Endothelial cell of umbilical vein (primary cell): ENCODE data around the gene IDUA. TPM values are rescaled to one million over a fixed set of nuclear protein-coding genes. Genes with fewer than 3 reads are reported as not detected.

ENCODE experiments used
- BruUV-seq: library from RNA; stranded (reverse); fragments of 400-500 nt; replicated peaks from 2 replicates; lab custom pipeline; 2021; lab: Mats Ljungman, UMichigan
- CTCF ChIA-PET: fragments of 300-600, 350-600 bp; sonication (Branson Sonifier 250); formaldehyde crosslinking; loops from one replicate; lab custom pipeline; 2021; ENCODE audit warnings: antibody characterized with exemption, inconsistent platforms; lab: Charles Lee
- POLR2A ChIA-PET: fragments of 300-600, 350-600 bp; sonication (Branson Sonifier 250); formaldehyde crosslinking; loops from one replicate; lab custom pipeline; 2021; ENCODE audit warnings: antibody characterized with exemption, inconsistent platforms; lab: Charles Lee
- DNase-seq: peaks from one replicate; pipeline ENCODE4 v3.0.0-alpha.2; 2011; ENCODE audit warnings: low read depth, low spot score
- FAIRE-seq: peaks from 2 replicates; lab custom pipeline; 2011; peaks lifted over from hg19 to GRCh38; lab: Jason Lieb, UNC
- H2AFZ ChIP-seq: 2 replicates; pipeline ENCODE4 v1.6.0; 2012; ENCODE audit warnings: low read depth, low read length, control low read depth, inconsistent platforms
- H3K27ac ChIP-seq: 2 replicates; pipeline ENCODE4 v1.5.1; 2011; ENCODE audit warnings: low read depth, mild to moderate bottlenecking, control low read depth, low read length, moderate library complexity; ENCODE audit not compliant: insufficient read depth
- H3K27me3 ChIP-seq, 2 experiments: 2 replicates each; pipeline versions ENCODE4 v1.6.0 to v1.6.1; 2011; ENCODE audit warnings: low read length in 2 of 2, mixed read lengths in 1 of 2; ENCODE audit not compliant: control insufficient read depth in 2 of 2, insufficient read depth in 2 of 2
- H3K36me3 ChIP-seq, 2 experiments: 2 replicates in 1 of 2; 3 replicates in 1 of 2; pipeline ENCODE4 v1.5.1; 2011; ENCODE audit warnings: low read length in 2 of 2, mild to moderate bottlenecking in 1 of 2, moderate library complexity in 1 of 2; ENCODE audit not compliant: control insufficient read depth in 2 of 2, insufficient read depth in 2 of 2; ENCODE audit errors: extremely low read depth in 1 of 2
- H3K4me1 ChIP-seq: 3 replicates; pipeline ENCODE4 v1.5.1; 2011; ENCODE audit warnings: mild to moderate bottlenecking, low read length; ENCODE audit not compliant: control insufficient read depth, insufficient read depth; ENCODE audit errors: extremely low read depth
- H3K4me2 ChIP-seq: 2 replicates; pipeline ENCODE4 v1.6.1; 2011; ENCODE audit warnings: low read length, control low read depth, mixed read lengths; ENCODE audit not compliant: insufficient read depth
- H3K4me3 ChIP-seq, 3 experiments: fragments of 200-600 bp in 1 of 3; sonication (generic), shearing (Covaris generic) in 1 of 3; replicated peaks in 1 of 3; 2 replicates each; pipeline ENCODE4 v1.5.1; 2011 to 2016; ENCODE audit warnings: control low read depth in 3 of 3, low read length in 3 of 3, mild to moderate bottlenecking in 2 of 3, inconsistent platforms in 1 of 3, low read depth in 1 of 3, moderate library complexity in 1 of 3; ENCODE audit not compliant: insufficient read depth in 1 of 3
- H3K79me2 ChIP-seq: 2 replicates; pipeline ENCODE4 v1.6.0; 2012; ENCODE audit warnings: low read length, inconsistent platforms; ENCODE audit not compliant: control insufficient read depth, insufficient read depth
- H3K9ac ChIP-seq: replicated peaks from 2 replicates; pipeline ENCODE3; 2011; ENCODE audit warnings: low read length, control low read depth; ENCODE audit not compliant: insufficient read depth; ENCODE audit errors: extremely low read depth
- H3K9me1 ChIP-seq: replicated peaks from 3 replicates; pipeline ENCODE4 v1.6.0; 2011; ENCODE audit warnings: mild to moderate bottlenecking, low read length; ENCODE audit not compliant: control insufficient read depth, insufficient read depth; ENCODE audit errors: extremely low read depth
- H3K9me3 ChIP-seq: replicated peaks from 2 replicates; pipeline ENCODE4 v1.5.1; 2012; ENCODE audit warnings: low read length, inconsistent platforms; ENCODE audit not compliant: control insufficient read depth, insufficient read depth
- H4K20me1 ChIP-seq: replicated peaks from 2 replicates; pipeline ENCODE3; 2011; ENCODE audit warnings: mild to moderate bottlenecking, low read length; ENCODE audit not compliant: control insufficient read depth, insufficient read depth; ENCODE audit errors: extremely low read depth
- EZH2 ChIP-seq: IDR thresholded peaks from 2 replicates; pipeline ENCODE4 v1.6.1; 2012; ENCODE audit warnings: borderline replicate concordance, low read depth, mild to moderate bottlenecking, moderate library complexity, low read length, inconsistent platforms; ENCODE audit not compliant: severe bottlenecking
- FOS ChIP-seq: IDR thresholded peaks from 2 replicates; pipeline ENCODE4 v1.6.1; 2011; ENCODE audit warnings: mild to moderate bottlenecking, low read length, moderate library complexity, borderline replicate concordance; ENCODE audit not compliant: insufficient read depth
- GATA2 ChIP-seq: IDR thresholded peaks from 2 replicates; pipeline ENCODE4 v1.7.0; 2011; ENCODE audit warnings: low read depth, mild to moderate bottlenecking, moderate library complexity, mixed read lengths, low read length; ENCODE audit not compliant: insufficient read length, insufficient read depth
- JUN ChIP-seq: IDR thresholded peaks from 2 replicates; pipeline ENCODE4 v1.6.1; 2011; ENCODE audit warnings: borderline replicate concordance, low read depth; ENCODE audit not compliant: insufficient read length, insufficient read depth
- MYC ChIP-seq: IDR thresholded peaks from one replicate; pipeline ENCODE4 v1.6.1; 2011; ENCODE audit warnings: mild to moderate bottlenecking, low read depth, low read length
- POLR2A ChIP-seq: IDR thresholded peaks from 2 replicates; pipeline ENCODE4 v1.6.1; 2012; ENCODE audit warnings: low read depth, mild to moderate bottlenecking, control low read depth, low read length
- POLR2AphosphoS5 ChIP-seq: IDR thresholded peaks from 2 replicates; pipeline ENCODE4 v1.6.1; 2012; ENCODE audit warnings: low read depth, mild to moderate bottlenecking, control low read depth, low read length, moderate library complexity; ENCODE audit not compliant: insufficient read depth
- dilution Hi-C: fragments of 300-500 bp; cut with MboI; formaldehyde crosslinking; loops from one replicate; pipeline ENCODE4 v1.15.0; 2019; ENCODE audit warnings: low sequenced_read_pairs; ENCODE audit not compliant: extremely low pct_ligation_motif_present
- intact Hi-C: fragments of 100-400 bp; cut with micrococcal nuclease; formaldehyde crosslinking; loops from one replicate; pipeline ENCODE4 v1.10.0; 2022
- polyA plus RNA-seq, 4 experiments: library from polyadenylated mRNA; depleted of rRNA in 3 of 4; stranded (reverse) in 3 of 4; unstranded in 1 of 4; fragments of >200 nt; gene quantifications; 2 replicates each; pipeline versions ENCODE4 v1.2.1 to v1.2.3, GENCODE V29; 2011 to 2012; ENCODE audit warnings: missing spikeins in 1 of 4
- total RNA-seq: library from RNA; stranded (reverse); gene quantifications from 2 replicates; pipeline ENCODE4 v1.2.3, GENCODE V29; 2021
- TF ChIP-seq, protein P1 (sequence below): IDR thresholded peaks from 2 replicates; pipeline ENCODE4 v1.6.1; 2011; ENCODE audit not compliant: insufficient read depth, insufficient read length
- TF ChIP-seq, protein P2 (sequence below), 2 donors: IDR thresholded peaks; 1 replicate in 1 of 2; 2 replicates in 1 of 2; pipeline ENCODE4 v1.5.1; 2011; ENCODE audit warnings: low read length in 2 of 2, mild to moderate bottlenecking in 2 of 2, moderate library complexity in 2 of 2, control low read depth in 1 of 2, inconsistent platforms in 1 of 2, low read depth in 1 of 2; ENCODE audit not compliant: insufficient read depth in 1 of 2; ENCODE audit errors: extremely low read depth in 1 of 2

The IDUA gene
- total and polyA plus RNA-seq, 2 donors (not counting 3 experiments of a cell fraction or from before 2014, with no cell fraction given), result 19.1 to 34.1 TPM

DNA sequence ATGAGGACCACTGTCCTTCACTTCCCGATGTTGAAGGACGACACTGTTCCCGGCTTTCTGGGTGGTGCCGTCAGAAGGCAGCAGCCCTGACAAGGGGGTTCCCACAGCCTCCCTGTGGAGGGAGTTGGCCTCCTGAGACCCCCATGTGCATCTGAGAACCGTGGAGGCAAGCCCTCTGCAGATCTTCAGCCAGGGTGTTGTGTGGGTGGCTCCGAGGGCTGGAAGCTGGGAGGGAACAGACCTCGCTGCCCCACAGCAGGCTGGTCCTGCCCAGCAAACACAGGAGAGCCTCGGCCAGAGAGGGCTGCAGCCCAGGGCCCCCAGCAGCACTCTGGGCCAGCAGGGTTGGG lies 29.6 kb upstream of the IDUA start:
- Histone ChIP-seq H3K9me3 (no peaks in the 10 kb centered on the region), H3K9me1 (no peaks in the 10 kb centered on the region), H3K4me3 (no peak overlapping the region), H3K4me2 (no peak overlapping the region), H3K4me1 (no peaks in the 10 kb centered on the region), H3K9ac (no peak overlapping the region), H3K27me3 (no peaks in the 10 kb centered on the region), H4K20me1 (no peaks in the 10 kb centered on the region), H3K27ac (no peak overlapping the region), H3K79me2 (no peaks in the 10 kb centered on the region), H2AFZ (no peak overlapping the region), H3K36me3 (peaks cover 0 to 10% of the 10 kb centered on the region in 2 experiments)
- FAIRE-seq (no peak), DNase-seq (no peak)
- dilution Hi-C loops, result no loop called here
- TF ChIP-seq, protein P1, sequence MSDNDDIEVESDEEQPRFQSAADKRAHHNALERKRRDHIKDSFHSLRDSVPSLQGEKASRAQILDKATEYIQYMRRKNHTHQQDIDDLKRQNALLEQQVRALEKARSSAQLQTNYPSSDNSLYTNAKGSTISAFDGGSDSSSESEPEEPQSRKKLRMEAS, result no peak
- TF ChIP-seq POLR2AphosphoS5 (no peak), JUN (no peak), POLR2A (no peak), MYC (no peak), EZH2 (no peak), FOS (no peak)
- ChIA-PET CTCF (no interaction called here), POLR2A (no interaction called here)
- intact Hi-C loops, result no loop called here
- no TSS peak for BruUV-seq

DNA sequence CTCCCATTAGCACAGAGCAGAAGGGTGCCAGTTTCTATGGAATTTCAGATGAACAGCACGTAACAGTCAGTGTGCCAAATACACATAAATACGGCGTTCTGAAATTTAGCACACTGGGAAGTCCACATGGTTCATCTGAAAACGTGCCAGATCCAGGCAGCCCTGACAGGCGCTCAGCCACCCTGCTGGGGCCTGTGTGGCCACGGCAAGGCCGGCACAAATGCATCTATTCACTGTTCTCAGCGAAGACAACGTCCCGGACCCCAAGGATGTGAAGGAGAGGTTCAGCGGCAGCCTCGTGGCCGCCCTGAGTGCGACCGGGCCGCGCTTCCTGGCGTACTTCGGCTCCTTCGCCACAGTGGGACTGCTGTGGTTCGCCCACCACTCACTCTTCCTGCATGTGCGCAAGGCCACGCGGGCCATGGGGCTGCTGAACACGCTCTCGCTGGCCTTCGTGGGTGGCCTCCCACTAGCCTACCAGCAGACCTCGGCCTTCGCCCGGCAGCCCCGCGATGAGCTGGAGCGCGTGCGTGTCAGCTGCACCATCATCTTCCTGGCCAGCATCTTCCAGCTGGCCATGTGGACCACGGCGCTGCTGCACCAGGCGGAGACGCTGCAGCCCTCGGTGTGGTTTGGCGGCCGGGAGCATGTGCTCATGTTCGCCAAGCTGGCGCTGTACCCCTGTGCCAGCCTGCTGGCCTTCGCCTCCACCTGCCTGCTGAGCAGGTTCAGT lies 29.1 kb upstream of the IDUA start:
- no peaks in the 10 kb centered on the region for H3K4me1 ChIP-seq
- ChIA-PET CTCF (no interaction called here), POLR2A (no interaction called here)
- no peaks in the 10 kb centered on the region for H3K9me3 ChIP-seq
- H3K9me1 ChIP-seq, result no peaks in the 10 kb centered on the region
- peaks cover 0 to 13% of the 10 kb centered on the region in 2 experiments for H3K36me3 ChIP-seq
- intact Hi-C loops (no loop called here), dilution Hi-C loops (no loop called here)
- H3K27ac ChIP-seq, result no peak overlapping the region
- H3K4me2 ChIP-seq, result no peak overlapping the region
- BruUV-seq, result no TSS peak
- H4K20me1 ChIP-seq, result no peaks in the 10 kb centered on the region
- DNase-seq, result no peak
- no peaks in the 10 kb centered on the region for H3K27me3 ChIP-seq
- H2AFZ ChIP-seq, result no peak overlapping the region
- no peak for FAIRE-seq
- TF ChIP-seq FOS (no peak), POLR2A (no peak), JUN (no peak), MYC (no peak), POLR2AphosphoS5 (no peak), GATA2 (no peak), EZH2 (no peak)
- TF ChIP-seq, protein P1, result no peak
- TF ChIP-seq, protein P2, sequence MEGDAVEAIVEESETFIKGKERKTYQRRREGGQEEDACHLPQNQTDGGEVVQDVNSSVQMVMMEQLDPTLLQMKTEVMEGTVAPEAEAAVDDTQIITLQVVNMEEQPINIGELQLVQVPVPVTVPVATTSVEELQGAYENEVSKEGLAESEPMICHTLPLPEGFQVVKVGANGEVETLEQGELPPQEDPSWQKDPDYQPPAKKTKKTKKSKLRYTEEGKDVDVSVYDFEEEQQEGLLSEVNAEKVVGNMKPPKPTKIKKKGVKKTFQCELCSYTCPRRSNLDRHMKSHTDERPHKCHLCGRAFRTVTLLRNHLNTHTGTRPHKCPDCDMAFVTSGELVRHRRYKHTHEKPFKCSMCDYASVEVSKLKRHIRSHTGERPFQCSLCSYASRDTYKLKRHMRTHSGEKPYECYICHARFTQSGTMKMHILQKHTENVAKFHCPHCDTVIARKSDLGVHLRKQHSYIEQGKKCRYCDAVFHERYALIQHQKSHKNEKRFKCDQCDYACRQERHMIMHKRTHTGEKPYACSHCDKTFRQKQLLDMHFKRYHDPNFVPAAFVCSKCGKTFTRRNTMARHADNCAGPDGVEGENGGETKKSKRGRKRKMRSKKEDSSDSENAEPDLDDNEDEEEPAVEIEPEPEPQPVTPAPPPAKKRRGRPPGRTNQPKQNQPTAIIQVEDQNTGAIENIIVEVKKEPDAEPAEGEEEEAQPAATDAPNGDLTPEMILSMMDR (IDR thresholded peaks at IDR 0.05; ENCODE audit: extremely low read depth in 1 of 2, insufficient read depth in 1 of 2, low read depth in 1 of 2, low read length in 2 of 2), result no peak
- no peak overlapping the region for H3K9ac ChIP-seq
- H3K4me3 ChIP-seq, result no peak overlapping the region
- no peaks in the 10 kb centered on the region for H3K79me2 ChIP-seq
